Central memory CD8-positive, alpha-beta T cell (primary cell): ENCODE results near the gene KRTAP9-6.

Experiments
- ATAC-seq: fragments of 150-1000 bp; cut with Tn5 transposase; replicated peaks from 2 replicates; pipeline ENCODE4 v1.10.0; 2022; ENCODE audit warnings: mild to moderate bottlenecking, moderate FRiP score, moderate number of reproducible peaks; ENCODE audit not compliant: poor library complexity, severe bottlenecking; ENCODE audit errors: extremely low read depth
- DNase-seq, 2 donors: peaks; one replicate each; pipeline ENCODE4 v3.0.0; 2021; ENCODE audit warnings: low spot score in 2 of 2
- H3K27ac Mint-ChIP-seq: one replicate; pipeline ENCODE4 v1.8.0; 2022; ENCODE audit warnings: low read depth, mild to moderate bottlenecking, moderate library complexity, mixed read lengths
- H3K27me3 Mint-ChIP-seq: one replicate; pipeline ENCODE4 v1.8.0; 2022; ENCODE audit warnings: mixed read lengths
- H3K36me3 Mint-ChIP-seq: one replicate; pipeline ENCODE4 v1.8.0; 2022; ENCODE audit warnings: mild to moderate bottlenecking, moderate library complexity, mixed read lengths; ENCODE audit not compliant: insufficient read depth
- H3K4me1 Mint-ChIP-seq: one replicate; pipeline ENCODE4 v1.8.0; 2022; ENCODE audit warnings: mixed read lengths
- H3K4me3 Mint-ChIP-seq: one replicate; pipeline ENCODE4 v1.8.0; 2022; ENCODE audit warnings: mild to moderate bottlenecking, moderate library complexity, mixed read lengths
- H3K9me3 Mint-ChIP-seq: one replicate; pipeline ENCODE4 v1.8.0; 2022; ENCODE audit warnings: mixed read lengths

The KRTAP9-6 gene

GRCh38 chr17:41308918-41309359 lies 43.8 kb downstream of the KRTAP9-6 start, which contains the start of gene KRTAP16-1:
TSS of gene KRTAP16-1 (minus strand) at chr17:41309309. CDS start at chr17:41309253, 56 bp downstream.
- Mint-ChIP-seq H3K36me3 (peaks cover 19% of the 10 kb centered on the region), H3K9me3 (no peaks in the 10 kb centered on the region), H3K27ac (peak within 1 kb of the TSS; percentile 98), H3K4me3 (peak within 1 kb of the TSS; percentile 68), H3K27me3 (no peaks in the 10 kb centered on the region), H3K4me1 (peaks cover 50% of the 10 kb centered on the region)
- ATAC-seq (peak; percentile 42), DNase-seq (peak in 1 of 2 donors; percentile 66)

GRCh38 chr17:41311111-41311510 lies 45.9 kb downstream of the KRTAP9-6 start:
- H3K27me3 Mint-ChIP-seq, result peaks cover 3% of the 10 kb centered on the region
- DNase-seq (no peak), ATAC-seq (no peak)
- peaks cover 50% of the 10 kb centered on the region for H3K4me1 Mint-ChIP-seq
- H3K4me3 Mint-ChIP-seq, result no peak overlapping the region
- H3K27ac Mint-ChIP-seq, result no peak overlapping the region
- H3K36me3 Mint-ChIP-seq, result peaks cover 19% of the 10 kb centered on the region
- no peaks in the 10 kb centered on the region for H3K9me3 Mint-ChIP-seq

- no peaks in the 10 kb centered on the region for H3K9me3 Mint-ChIP-seq
- peak within 1 kb of the TSS; percentile 23 for H3K27ac Mint-ChIP-seq
- H3K4me1 Mint-ChIP-seq, result peaks cover 10% of the 10 kb centered on the region
- DNase-seq (no peak), ATAC-seq (no peak)
- H3K27me3 Mint-ChIP-seq, result peaks cover 9% of the 10 kb centered on the region
- no peak within 1 kb of the TSS for H3K4me3 Mint-ChIP-seq
- H3K36me3 Mint-ChIP-seq, result peaks cover 4% of the 10 kb centered on the region
Observed at GRCh38 chr17:41315204-41315794, 50.1 kb downstream of the KRTAP9-6 start, which contains the start of gene KRTAP17-1. TSS of gene KRTAP17-1 (minus strand) at chr17:41315710. CDS start at chr17:41315650, 60 bp downstream.
